GM15510 (cell line): ENCODE results near the gene PORCN.

Experiments used
- POLR2A ChIP-seq: IDR thresholded peaks from 3 replicates; pipeline ENCODE4 v1.6.1; 2011; ENCODE audit warnings: borderline replicate concordance; ENCODE audit not compliant: insufficient read length; ENCODE audit errors: extremely low read depth

Gene PORCN

DNA sequence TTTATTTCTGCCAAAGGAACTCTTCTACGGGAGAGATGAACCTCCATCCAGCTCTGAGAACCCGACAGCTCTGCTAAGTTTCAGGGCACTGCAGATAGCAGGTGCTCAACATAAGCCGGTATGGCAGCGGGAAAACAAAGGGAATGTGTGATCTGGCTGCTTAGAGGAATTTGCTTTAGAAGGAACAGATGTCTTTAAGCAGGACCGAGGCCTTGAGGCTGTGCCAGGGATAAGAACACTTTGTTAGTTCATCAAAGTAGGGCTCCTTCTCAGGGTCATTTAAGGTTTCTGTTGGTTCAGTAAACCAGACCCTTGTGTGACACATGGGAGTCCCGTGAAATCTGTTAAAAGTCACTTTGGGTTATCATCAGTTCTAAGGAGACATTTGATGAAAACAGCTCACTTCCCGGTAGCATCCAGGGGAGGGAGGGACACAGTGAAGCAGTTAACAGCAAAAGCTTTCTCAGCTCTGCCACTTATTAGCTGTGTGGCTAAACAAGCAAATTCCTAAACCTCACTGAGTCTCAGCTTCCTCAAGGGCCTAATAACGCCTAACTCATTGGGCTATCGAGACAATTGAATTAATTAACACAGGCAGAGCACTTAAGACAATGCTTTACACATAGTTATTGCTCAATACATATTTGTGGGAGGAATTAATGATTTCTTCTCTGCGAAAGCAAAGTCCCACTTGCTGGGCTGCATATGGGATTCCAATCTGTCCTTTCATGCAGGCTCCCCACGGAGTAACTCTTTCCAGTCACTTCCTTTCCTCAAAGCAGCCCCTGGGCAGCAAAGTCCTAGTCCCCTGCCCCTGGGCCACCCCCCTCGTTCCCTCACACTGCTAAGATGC, 35.7 kb upstream of the PORCN start:
- TF ChIP-seq POLR2A, result no peak

GRCh38 chrX:48473704-48473990, 35.1 kb upstream of the PORCN start:
- TF ChIP-seq POLR2A, result no peak

- no peak for TF ChIP-seq POLR2A
Observed at GRCh38 chrX:48474127-48474526, 34.7 kb upstream of the PORCN start.

- TF ChIP-seq POLR2A, result no peak
Observed at GRCh38 chrX:48474581-48474980, 34.2 kb upstream of the PORCN start.

DNA sequence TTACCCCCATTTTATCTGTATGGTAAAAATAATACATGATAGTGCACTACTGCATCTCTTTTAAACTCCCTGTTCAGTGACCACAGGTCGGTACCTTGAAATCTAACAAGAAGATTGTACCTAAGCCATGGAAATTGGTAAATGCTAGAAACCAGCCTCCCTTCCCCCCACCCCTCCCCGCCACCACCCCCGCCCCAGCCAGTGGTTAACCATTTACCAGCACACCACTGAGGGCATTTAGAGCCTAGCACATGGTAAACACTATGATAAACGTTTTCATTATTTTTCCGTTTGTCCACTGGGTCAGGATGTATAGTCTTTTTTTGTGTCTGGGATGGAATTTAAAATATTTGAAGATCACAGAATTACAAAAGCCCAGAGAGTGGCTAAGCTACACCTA, 33.5 kb upstream of the PORCN start:
- no peak for TF ChIP-seq POLR2A

DNA sequence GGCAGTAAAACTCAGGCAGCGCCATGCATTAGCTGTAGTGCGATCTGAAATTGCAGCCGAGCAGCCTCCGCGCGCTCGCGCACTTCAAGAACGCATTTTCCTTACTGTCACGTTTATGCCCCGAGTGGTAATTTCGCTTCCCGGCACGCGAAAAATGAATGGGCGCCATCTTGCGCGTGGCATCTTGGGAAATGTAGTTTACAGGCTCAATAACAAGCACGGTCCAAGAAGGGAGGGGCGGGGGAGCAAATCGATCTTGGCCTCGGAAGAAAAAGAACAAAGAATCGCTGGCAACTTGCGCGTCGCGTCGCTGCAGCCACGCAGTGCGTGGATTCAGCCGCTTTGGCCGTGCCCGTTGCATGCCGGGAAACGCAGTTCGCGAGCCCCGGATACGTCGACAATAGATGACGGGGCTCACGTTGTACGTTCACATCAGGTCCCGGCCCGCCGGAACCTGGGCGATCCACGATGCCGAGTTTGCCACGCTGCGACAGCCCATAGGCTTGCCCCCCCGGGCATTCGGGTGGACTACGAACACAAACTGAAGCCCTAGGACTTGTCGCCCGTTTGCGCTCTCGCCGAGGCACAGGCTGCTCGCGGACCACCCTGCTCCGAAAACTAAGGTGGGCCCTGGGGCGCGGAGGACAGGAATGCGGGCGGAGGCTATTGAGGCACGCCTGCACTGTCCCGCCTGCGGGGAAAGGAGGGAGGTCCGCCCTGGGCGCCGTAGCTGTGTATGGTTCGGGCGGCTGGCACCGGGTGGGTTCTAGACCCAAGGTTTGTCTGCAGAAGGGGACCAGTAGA, 32.8 kb upstream of the PORCN start, which contains the start of gene FTSJ1:
Gene FTSJ1, plus strand, starts transcription at position 426 of the 804 bp plus-strand sequence. CDS start 1,849 bp downstream, outside the sequence.
- TF ChIP-seq POLR2A, result peak; percentile 45

GRCh38 chrX:48476919-48477318, 31.9 kb upstream of the PORCN start:
- no peak for TF ChIP-seq POLR2A

- no peak for TF ChIP-seq POLR2A
Observed at GRCh38 chrX:48477960-48478755, 30.6 kb upstream of the PORCN start.

GRCh38 chrX:48478806-48479205, 30.0 kb upstream of the PORCN start:
- TF ChIP-seq POLR2A, result no peak

DNA sequence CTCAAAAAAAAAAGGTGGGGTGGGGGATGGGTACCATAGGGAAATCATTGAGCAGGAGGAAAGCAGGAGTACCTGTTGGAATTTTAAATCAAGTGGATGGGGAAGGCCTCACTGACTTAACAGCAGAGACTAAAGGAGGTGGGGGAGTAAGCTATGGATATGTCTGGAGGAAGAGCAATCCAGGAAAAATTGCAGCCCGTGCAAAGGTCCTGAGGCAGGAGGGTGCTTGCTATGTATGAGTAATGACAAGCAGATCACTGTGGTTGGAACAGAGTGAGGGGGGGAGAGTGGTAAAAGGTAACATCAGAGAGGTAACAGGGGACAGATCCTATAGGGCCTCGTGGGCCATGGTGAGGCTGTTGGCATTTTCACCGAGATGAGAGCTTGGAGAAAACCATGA, 28.6 kb upstream of the PORCN start:
- TF ChIP-seq POLR2A, result no peak

DNA sequence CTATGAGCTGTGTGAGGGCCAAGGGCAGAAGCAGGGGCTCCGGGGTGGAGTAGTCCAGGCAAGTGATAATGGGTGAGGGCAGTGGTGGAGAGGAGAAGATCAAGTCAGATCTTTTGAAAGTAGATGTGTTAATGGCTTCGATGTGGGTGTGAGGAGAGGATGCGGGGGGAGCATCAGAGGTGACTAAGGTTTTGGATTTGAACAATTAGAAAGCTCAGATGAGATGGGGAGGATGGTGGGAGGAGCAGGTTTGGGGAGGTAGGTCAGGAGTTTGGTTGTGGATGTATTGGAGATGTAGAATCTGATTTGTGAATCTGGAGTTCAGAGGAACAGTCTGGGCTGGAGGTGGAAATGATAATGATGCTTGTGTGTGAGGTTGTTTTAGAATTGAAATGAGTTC, 28.2 kb upstream of the PORCN start:
- no peak for TF ChIP-seq POLR2A

GRCh38 chrX:48482526-48482925, 26.3 kb upstream of the PORCN start:
- TF ChIP-seq POLR2A, result no peak

- no peak for TF ChIP-seq POLR2A
Observed at GRCh38 chrX:48487362-48487798, 21.4 kb upstream of the PORCN start.

DNA sequence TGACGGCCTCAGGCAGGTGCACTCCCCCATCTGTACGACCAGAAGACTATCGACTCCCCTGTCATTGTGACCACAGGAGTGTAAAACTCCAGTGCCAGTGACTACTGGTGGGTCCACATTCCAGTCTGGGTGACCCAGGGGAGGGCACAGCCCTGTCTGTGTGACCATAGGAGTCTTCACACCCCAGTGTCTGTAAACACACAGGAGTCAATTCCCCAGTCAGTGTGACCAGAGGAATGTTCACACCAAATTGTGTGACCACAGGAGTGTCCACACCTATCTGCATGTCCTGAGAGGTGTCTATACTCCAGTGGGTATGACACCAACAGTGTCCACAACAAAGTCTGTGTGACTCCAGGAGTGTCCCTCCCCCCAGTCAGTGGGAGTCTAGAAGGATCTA, 20.8 kb upstream of the PORCN start:
- no peak for TF ChIP-seq POLR2A

DNA sequence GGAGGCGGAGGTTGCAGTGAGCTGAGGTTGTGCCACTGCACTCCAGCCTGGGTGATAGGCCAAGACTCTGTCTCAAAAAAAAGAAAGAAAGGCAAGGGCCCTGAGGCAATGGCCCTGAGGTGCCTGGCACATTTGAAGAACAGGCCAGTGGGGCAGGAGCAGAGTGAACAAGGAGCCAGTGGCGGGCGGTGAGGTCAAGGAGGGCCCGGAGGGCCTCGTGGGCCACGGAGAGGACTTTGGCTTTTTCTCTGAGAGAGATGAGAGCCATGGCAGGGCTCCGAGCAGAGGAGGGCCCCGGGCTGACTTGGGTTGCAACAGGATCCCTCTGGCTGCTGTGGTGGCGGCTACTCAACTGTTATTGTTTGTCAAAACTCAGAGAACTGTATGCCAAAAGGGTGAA, 19.5 kb upstream of the PORCN start:
- TF ChIP-seq POLR2A, result no peak

GRCh38 chrX:48489892-48490291, 18.9 kb upstream of the PORCN start:
- no peak for TF ChIP-seq POLR2A

GRCh38 chrX:48490661-48491060, 18.1 kb upstream of the PORCN start:
- no peak for TF ChIP-seq POLR2A
